Peyer's patch (tissue), 4 donors: ENCODE measurements around the gene GLUL.

ENCODE experiments used
- POLR2A ChIP-seq, 2 donors: fragments of 450-650 bp; IDR thresholded peaks; one replicate each; pipeline ENCODE4 v1.5.1; 2017; ENCODE audit warnings: antibody characterized with exemption in 2 of 2, mild to moderate bottlenecking in 2 of 2, moderate library complexity in 2 of 2
- TF ChIP-seq, protein P1 (sequence below), 6 experiments: fragments of 450-650 bp in 4 of 6; fragments of 200-600 bp in 2 of 6; sonication (generic) in 1 of 6; IDR thresholded peaks; one replicate each; pipeline ENCODE4 v1.5.1; 2017 to 2019; ENCODE audit warnings: antibody characterized with exemption in 6 of 6, mild to moderate bottlenecking in 3 of 6, moderate library complexity in 1 of 6

DNA sequence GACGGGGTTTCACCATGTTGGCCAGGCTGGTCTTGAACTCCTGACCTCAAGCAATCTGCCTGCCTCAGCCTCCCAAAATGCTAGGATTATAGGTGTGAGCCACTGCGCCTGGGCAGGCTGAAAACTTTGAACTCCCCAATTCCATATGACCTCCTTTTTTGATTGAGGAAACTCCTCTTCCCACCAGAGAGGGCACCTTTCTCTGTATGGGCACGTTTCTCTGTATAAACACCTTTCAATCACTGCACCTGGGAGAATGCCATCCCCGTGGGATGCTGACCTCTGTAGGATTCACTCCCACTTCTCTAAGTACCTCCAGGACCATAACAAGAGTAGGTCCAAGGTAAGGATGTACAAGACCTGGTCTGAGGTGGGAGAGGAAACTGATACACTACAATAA, 18.5 kb upstream of the GLUL start:
- TF ChIP-seq, protein P1, sequence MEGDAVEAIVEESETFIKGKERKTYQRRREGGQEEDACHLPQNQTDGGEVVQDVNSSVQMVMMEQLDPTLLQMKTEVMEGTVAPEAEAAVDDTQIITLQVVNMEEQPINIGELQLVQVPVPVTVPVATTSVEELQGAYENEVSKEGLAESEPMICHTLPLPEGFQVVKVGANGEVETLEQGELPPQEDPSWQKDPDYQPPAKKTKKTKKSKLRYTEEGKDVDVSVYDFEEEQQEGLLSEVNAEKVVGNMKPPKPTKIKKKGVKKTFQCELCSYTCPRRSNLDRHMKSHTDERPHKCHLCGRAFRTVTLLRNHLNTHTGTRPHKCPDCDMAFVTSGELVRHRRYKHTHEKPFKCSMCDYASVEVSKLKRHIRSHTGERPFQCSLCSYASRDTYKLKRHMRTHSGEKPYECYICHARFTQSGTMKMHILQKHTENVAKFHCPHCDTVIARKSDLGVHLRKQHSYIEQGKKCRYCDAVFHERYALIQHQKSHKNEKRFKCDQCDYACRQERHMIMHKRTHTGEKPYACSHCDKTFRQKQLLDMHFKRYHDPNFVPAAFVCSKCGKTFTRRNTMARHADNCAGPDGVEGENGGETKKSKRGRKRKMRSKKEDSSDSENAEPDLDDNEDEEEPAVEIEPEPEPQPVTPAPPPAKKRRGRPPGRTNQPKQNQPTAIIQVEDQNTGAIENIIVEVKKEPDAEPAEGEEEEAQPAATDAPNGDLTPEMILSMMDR (IDR thresholded peaks at IDR 0.05): no peak
- TF ChIP-seq POLR2A (IDR thresholded peaks at IDR 0.05): no peak
